GM23338 (cell line): ENCODE results near the gene PRDM5. TPM values are rescaled to one million over a fixed set of nuclear protein-coding genes. Genes with fewer than 3 reads are reported as not detected.

Source experiments
- ATAC-seq: fragments of 200-7000 bp; cut with Tn5 transposase; 3 replicates; pipeline ENCODE4 v1.9.1; 2020
- DNase-seq: peaks from one replicate; pipeline ENCODE4 v3.0.0-alpha.2; 2015; ENCODE audit warnings: low spot score
- H2AFZ ChIP-seq: fragments of 200-600 bp; sonication (generic); 2 replicates; pipeline ENCODE4 v1.8.0; 2016; ENCODE audit warnings: antibody characterized with exemption, mild to moderate bottlenecking, moderate library complexity
- H3F3A ChIP-seq: fragments of 200-600 bp; sonication (generic); replicated peaks from 2 replicates; pipeline ENCODE4 v1.8.0; 2017; ENCODE audit warnings: antibody characterized with exemption, mixed run types, low read depth
- H3K27ac ChIP-seq: fragments of 200-600 bp; sonication (generic); 2 replicates; pipeline ENCODE4 v1.6.1; 2016; ENCODE audit warnings: low read depth
- H3K27me3 ChIP-seq: fragments of 200-600 bp; sonication (generic); 2 replicates; pipeline ENCODE4 v1.8.0; 2016; ENCODE audit warnings: mild to moderate bottlenecking, mixed run types, moderate library complexity; ENCODE audit not compliant: insufficient read depth
- H3K36me3 ChIP-seq: fragments of 200-600 bp; sonication (generic); 2 replicates; pipeline ENCODE4 v1.8.0; 2016; ENCODE audit warnings: mild to moderate bottlenecking; ENCODE audit not compliant: insufficient read depth
- H3K4me1 ChIP-seq: fragments of 200-600 bp; sonication (generic); 2 replicates; pipeline ENCODE4 v1.8.0; 2016; ENCODE audit warnings: mild to moderate bottlenecking, moderate library complexity; ENCODE audit not compliant: insufficient read depth
- H3K4me2 ChIP-seq: fragments of 200-600 bp; sonication (generic); 2 replicates; pipeline ENCODE4 v1.7.1; 2017; ENCODE audit warnings: mixed run types
- H3K4me3 ChIP-seq: fragments of 200-600 bp; sonication (generic); 2 replicates; pipeline ENCODE4 v1.6.1; 2016; ENCODE audit warnings: mixed run types
- H3K79me2 ChIP-seq: fragments of 200-600 bp; sonication (generic); replicated peaks from 2 replicates; pipeline ENCODE4 v1.8.0; 2017; ENCODE audit warnings: mild to moderate bottlenecking; ENCODE audit not compliant: insufficient read depth
- H3K9me2 ChIP-seq: fragments of 200-600 bp; sonication (generic); 2 replicates; pipeline ENCODE4 v1.8.0; 2017; ENCODE audit not compliant: insufficient read depth
- H4K20me1 ChIP-seq: fragments of 200-600 bp; sonication (generic); replicated peaks from 2 replicates; pipeline ENCODE4 v1.8.0; 2017; ENCODE audit warnings: mild to moderate bottlenecking; ENCODE audit not compliant: insufficient read depth
- H3K27ac Mint-ChIP-seq: 2 replicates; pipeline ENCODE4 v1.8.0; 2020; ENCODE audit warnings: inconsistent platforms, mild to moderate bottlenecking, moderate library complexity, mixed read lengths
- H3K27me3 Mint-ChIP-seq: 3 replicates; pipeline ENCODE4 v1.8.0; 2022; ENCODE audit warnings: low read depth, mild to moderate bottlenecking, moderate library complexity, mixed read lengths, inconsistent platforms; ENCODE audit not compliant: insufficient read depth, poor library complexity
- H3K36me3 Mint-ChIP-seq: 3 replicates; pipeline ENCODE4 v1.8.0; 2021; ENCODE audit warnings: low read depth, mild to moderate bottlenecking, inconsistent platforms, moderate library complexity, mixed read lengths
- H3K4me1 Mint-ChIP-seq: 3 replicates; pipeline ENCODE4 v1.8.0; 2020; ENCODE audit warnings: mild to moderate bottlenecking, inconsistent platforms, mixed read lengths
- H3K4me3 Mint-ChIP-seq: 3 replicates; pipeline ENCODE4 v1.8.0; 2021; ENCODE audit warnings: moderate library complexity, mild to moderate bottlenecking, inconsistent platforms, mixed read lengths
- H3K9me3 Mint-ChIP-seq: 3 replicates; pipeline ENCODE4 v1.8.0; 2020; ENCODE audit warnings: moderate library complexity, mild to moderate bottlenecking, inconsistent platforms, mixed read lengths
- CREB1 ChIP-seq: fragments of 250-450 bp; sonication (Bioruptor Pico); IDR thresholded peaks from 2 replicates; pipeline ENCODE4 v1.5.0; 2020; ENCODE audit warnings: low read depth, mild to moderate bottlenecking, moderate library complexity
- JUNB ChIP-seq: IDR thresholded peaks from one replicate; pipeline ENCODE4 v1.6.1; 2016; ENCODE audit warnings: antibody characterized with exemption; ENCODE audit not compliant: unreplicated experiment
- STAT1 ChIP-seq: IDR thresholded peaks from one replicate; pipeline ENCODE4 v1.6.1; 2016; ENCODE audit warnings: antibody characterized with exemption; ENCODE audit not compliant: unreplicated experiment
- polyA plus RNA-seq: library from polyadenylated mRNA; unstranded; fragments of >200 nt; fragmentation: Nextera tagmentation; extraction: Ambion mirVana; gene quantifications from 2 replicates; pipeline ENCODE4 v1.2.1, GENCODE V29; 2016
- total RNA-seq: library from RNA; depleted of rRNA; stranded (reverse); fragments of >200 nt; shearing (Covaris generic); gene quantifications from 2 replicates; pipeline ENCODE4 v1.2.3, GENCODE V29; 2014
- TF ChIP-seq, protein P1 (sequence below), 2 experiments: fragments of 200-600 bp in 1 of 2; sonication (generic) in 1 of 2; conservative IDR thresholded peaks; 2 replicates each; pipeline versions ENCODE4 v1.5.1 to v1.6.1; 2016 to 2017; ENCODE audit warnings: antibody characterized with exemption in 2 of 2, low read depth in 2 of 2, mild to moderate bottlenecking in 2 of 2, moderate library complexity in 1 of 2
- TF ChIP-seq, protein P2 (sequence below): fragments of 250-450 bp; sonication (Bioruptor Pico); IDR thresholded peaks from 2 replicates; pipeline ENCODE4 v1.5.0; 2020; ENCODE audit warnings: mild to moderate bottlenecking, moderate library complexity

The PRDM5 gene
- total and polyA plus RNA-seq, 2 experiments from 2014 or later = 11.2 to 40.4 TPM

DNA sequence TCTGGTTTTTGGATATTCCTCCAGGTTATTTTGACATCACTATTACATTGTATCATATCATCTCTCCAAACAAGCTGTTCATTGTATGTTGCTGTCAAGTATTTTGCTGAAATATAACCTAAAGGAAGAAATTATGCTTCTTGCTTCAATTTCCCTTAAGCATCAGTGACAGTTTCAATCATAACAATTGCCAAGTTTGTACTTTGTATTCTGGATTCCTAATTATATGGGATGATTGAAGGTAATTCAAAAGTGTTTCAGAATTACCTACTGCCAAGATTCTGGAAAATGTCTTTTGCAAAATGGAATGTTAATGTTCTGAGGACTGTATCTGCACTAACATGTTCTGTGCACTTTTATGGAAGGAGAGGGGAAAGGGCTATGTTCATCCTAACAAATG is 228.7 kb downstream of the PRDM5 start:
- ATAC-seq = no peak
- H2AFZ ChIP-seq = no peak overlapping the region
- Mint-ChIP-seq H3K27ac (no peak overlapping the region), H3K4me1 (peaks cover 6% of the 10 kb centered on the region; the same call in 1 of the 3 replicates), H3K4me3 (no peak overlapping the region), H3K27me3 (no peaks in the 10 kb centered on the region), H3K36me3 (no peaks in the 10 kb centered on the region), H3K9me3 (no peaks in the 10 kb centered on the region)
- TF ChIP-seq, protein P1, sequence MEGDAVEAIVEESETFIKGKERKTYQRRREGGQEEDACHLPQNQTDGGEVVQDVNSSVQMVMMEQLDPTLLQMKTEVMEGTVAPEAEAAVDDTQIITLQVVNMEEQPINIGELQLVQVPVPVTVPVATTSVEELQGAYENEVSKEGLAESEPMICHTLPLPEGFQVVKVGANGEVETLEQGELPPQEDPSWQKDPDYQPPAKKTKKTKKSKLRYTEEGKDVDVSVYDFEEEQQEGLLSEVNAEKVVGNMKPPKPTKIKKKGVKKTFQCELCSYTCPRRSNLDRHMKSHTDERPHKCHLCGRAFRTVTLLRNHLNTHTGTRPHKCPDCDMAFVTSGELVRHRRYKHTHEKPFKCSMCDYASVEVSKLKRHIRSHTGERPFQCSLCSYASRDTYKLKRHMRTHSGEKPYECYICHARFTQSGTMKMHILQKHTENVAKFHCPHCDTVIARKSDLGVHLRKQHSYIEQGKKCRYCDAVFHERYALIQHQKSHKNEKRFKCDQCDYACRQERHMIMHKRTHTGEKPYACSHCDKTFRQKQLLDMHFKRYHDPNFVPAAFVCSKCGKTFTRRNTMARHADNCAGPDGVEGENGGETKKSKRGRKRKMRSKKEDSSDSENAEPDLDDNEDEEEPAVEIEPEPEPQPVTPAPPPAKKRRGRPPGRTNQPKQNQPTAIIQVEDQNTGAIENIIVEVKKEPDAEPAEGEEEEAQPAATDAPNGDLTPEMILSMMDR (conservative IDR thresholded peaks at IDR 0.05; ENCODE audit: low read depth in 2 of 2) = no peak
- no peaks in the 10 kb centered on the region for H3F3A ChIP-seq
- no peaks in the 10 kb centered on the region for H3K27me3 ChIP-seq
- no peaks in the 10 kb centered on the region for H3K36me3 ChIP-seq
- no peaks in the 10 kb centered on the region for H3K9me2 ChIP-seq
- no peaks in the 10 kb centered on the region for H4K20me1 ChIP-seq
- no peak overlapping the region for H3K4me2 ChIP-seq
- DNase-seq = no peak
- no peak overlapping the region for H3K4me3 ChIP-seq
- H3K27ac ChIP-seq = no peak overlapping the region
- 0 out of 2 replicates have a peak, but pooled peaks cover 6% of the 10 kb centered on the region for H3K4me1 ChIP-seq
- H3K79me2 ChIP-seq = no peaks in the 10 kb centered on the region

DNA sequence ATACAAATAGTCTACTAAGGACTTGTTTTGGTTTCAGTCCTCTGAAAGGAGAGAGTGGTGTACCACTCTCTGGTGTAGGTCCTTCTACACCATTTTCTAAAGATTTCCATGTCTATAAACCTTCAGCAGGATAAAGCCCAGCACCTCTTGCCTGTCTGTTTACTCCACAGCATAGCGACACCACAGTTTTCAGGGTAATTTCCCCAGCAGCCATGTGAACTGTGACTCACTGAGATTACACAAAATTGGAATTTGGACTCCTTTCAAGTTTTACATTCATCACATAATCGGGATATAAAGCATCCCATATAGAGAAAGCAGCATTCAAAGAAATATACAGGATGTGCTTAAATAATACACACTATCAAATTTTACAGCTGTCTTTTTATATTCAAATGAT is 229.6 kb downstream of the PRDM5 start:
- H2AFZ ChIP-seq = no peak overlapping the region
- Mint-ChIP-seq H3K27me3 (no peaks in the 10 kb centered on the region), H3K36me3 (no peaks in the 10 kb centered on the region), H3K4me3 (no peak overlapping the region), H3K4me1 (no peaks in the 10 kb centered on the region; the same call in 2 of the 3 replicates), H3K9me3 (no peaks in the 10 kb centered on the region), H3K27ac (peak overlapping the region; percentile 72; the same call in 1 of the 2 replicates)
- DNase-seq (no peak), ATAC-seq (no peak)
- H3F3A ChIP-seq = no peaks in the 10 kb centered on the region
- H4K20me1 ChIP-seq = no peaks in the 10 kb centered on the region
- 0 out of 2 replicates have a peak, but pooled peaks cover 6% of the 10 kb centered on the region for H3K4me1 ChIP-seq
- H3K4me3 ChIP-seq = no peak overlapping the region
- H3K36me3 ChIP-seq = no peaks in the 10 kb centered on the region
- H3K27me3 ChIP-seq = no peaks in the 10 kb centered on the region
- TF ChIP-seq CREB1 (CRISPR knock-in tag) (no peak), STAT1 (no peak)
- TF ChIP-seq, protein P1 (conservative IDR thresholded peaks at IDR 0.05; ENCODE audit: low read depth in 2 of 2) = no peak
- H3K27ac ChIP-seq = no peak overlapping the region
- H3K4me2 ChIP-seq = no peak overlapping the region
- H3K9me2 ChIP-seq = no peaks in the 10 kb centered on the region
- no peaks in the 10 kb centered on the region for H3K79me2 ChIP-seq

- Mint-ChIP-seq H3K9me3 (no peaks in the 10 kb centered on the region), H3K4me1 (no peaks in the 10 kb centered on the region), H3K36me3 (no peaks in the 10 kb centered on the region), H3K27me3 (no peaks in the 10 kb centered on the region), H3K27ac (no peak overlapping the region), H3K4me3 (no peak overlapping the region)
- Histone ChIP-seq H3K27me3 (no peaks in the 10 kb centered on the region), H2AFZ (no peak overlapping the region), H4K20me1 (no peaks in the 10 kb centered on the region), H3K27ac (no peak overlapping the region), H3K79me2 (no peaks in the 10 kb centered on the region), H3K4me3 (no peak overlapping the region), H3F3A (no peaks in the 10 kb centered on the region), H3K4me2 (no peak overlapping the region), H3K36me3 (no peaks in the 10 kb centered on the region), H3K9me2 (no peaks in the 10 kb centered on the region), H3K4me1 (no peaks in the 10 kb centered on the region)
- DNase-seq = no peak
- ATAC-seq = no peak
- no peak for TF ChIP-seq JUNB
- TF ChIP-seq, protein P2, sequence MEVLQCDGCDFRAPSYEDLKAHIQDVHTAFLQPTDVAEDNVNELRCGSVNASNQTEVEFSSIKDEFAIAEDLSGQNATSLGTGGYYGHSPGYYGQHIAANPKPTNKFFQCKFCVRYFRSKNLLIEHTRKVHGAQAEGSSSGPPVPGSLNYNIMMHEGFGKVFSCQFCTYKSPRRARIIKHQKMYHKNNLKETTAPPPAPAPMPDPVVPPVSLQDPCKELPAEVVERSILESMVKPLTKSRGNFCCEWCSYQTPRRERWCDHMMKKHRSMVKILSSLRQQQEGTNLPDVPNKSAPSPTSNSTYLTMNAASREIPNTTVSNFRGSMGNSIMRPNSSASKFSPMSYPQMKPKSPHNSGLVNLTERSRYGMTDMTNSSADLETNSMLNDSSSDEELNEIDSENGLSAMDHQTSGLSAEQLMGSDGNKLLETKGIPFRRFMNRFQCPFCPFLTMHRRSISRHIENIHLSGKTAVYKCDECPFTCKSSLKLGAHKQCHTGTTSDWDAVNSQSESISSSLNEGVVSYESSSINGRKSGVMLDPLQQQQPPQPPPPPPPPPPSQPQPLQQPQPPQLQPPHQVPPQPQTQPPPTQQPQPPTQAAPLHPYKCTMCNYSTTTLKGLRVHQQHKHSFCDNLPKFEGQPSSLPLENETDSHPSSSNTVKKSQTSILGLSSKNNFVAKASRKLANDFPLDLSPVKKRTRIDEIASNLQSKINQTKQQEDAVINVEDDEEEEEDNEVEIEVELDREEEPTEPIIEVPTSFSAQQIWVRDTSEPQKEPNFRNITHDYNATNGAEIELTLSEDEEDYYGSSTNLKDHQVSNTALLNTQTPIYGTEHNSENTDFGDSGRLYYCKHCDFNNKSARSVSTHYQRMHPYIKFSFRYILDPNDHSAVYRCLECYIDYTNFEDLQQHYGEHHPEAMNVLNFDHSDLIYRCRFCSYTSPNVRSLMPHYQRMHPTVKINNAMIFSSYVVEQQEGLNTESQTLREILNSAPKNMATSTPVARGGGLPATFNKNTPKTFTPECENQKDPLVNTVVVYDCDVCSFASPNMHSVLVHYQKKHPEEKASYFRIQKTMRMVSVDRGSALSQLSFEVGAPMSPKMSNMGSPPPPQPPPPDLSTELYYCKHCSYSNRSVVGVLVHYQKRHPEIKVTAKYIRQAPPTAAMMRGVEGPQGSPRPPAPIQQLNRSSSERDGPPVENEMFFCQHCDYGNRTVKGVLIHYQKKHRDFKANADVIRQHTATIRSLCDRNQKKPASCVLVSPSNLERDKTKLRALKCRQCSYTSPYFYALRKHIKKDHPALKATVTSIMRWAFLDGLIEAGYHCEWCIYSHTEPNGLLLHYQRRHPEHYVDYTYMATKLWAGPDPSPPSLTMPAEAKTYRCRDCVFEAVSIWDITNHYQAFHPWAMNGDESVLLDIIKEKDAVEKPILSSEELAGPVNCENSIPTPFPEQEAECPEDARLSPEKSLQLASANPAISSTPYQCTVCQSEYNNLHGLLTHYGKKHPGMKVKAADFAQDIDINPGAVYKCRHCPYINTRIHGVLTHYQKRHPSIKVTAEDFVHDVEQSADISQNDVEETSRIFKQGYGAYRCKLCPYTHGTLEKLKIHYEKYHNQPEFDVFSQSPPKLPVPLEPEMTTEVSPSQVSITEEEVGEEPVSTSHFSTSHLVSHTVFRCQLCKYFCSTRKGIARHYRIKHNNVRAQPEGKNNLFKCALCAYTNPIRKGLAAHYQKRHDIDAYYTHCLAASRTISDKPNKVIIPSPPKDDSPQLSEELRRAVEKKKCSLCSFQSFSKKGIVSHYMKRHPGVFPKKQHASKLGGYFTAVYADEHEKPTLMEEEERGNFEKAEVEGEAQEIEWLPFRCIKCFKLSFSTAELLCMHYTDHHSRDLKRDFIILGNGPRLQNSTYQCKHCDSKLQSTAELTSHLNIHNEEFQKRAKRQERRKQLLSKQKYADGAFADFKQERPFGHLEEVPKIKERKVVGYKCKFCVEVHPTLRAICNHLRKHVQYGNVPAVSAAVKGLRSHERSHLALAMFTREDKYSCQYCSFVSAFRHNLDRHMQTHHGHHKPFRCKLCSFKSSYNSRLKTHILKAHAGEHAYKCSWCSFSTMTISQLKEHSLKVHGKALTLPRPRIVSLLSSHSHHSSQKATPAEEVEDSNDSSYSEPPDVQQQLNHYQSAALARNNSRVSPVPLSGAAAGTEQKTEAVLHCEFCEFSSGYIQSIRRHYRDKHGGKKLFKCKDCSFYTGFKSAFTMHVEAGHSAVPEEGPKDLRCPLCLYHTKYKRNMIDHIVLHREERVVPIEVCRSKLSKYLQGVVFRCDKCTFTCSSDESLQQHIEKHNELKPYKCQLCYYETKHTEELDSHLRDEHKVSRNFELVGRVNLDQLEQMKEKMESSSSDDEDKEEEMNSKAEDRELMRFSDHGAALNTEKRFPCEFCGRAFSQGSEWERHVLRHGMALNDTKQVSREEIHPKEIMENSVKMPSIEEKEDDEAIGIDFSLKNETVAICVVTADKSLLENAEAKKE (CRISPR knock-in tag) = no peak
Measured at GRCh38 chr4:120691536-120691935, 231.0 kb downstream of the PRDM5 start.
